Panc1 (cell line): ENCODE data around the gene MED13L. TPM values are rescaled to one million over a fixed set of nuclear protein-coding genes. Genes with fewer than 3 reads are reported as not detected.

Experiments
- ATAC-seq: fragments of 200-7000 bp; cut with Tn5 transposase; 2 replicates; pipeline ENCODE4 v1.9.1; 2020; ENCODE audit warnings: mild to moderate bottlenecking, moderate library complexity
- BruUV-seq: library from RNA; stranded (reverse); fragments of 400-500 nt; replicated peaks from 2 replicates; lab custom pipeline; 2021; lab: Mats Ljungman, UMichigan
- CTCF ChIA-PET: fragments of 300-600 bp; sonication (Branson Sonifier 250); formaldehyde crosslinking; loops from one replicate; lab custom pipeline; 2022; ENCODE audit warnings: antibody characterized with exemption; lab: Charles Lee
- POLR2A ChIA-PET: fragments of 300-600 bp; sonication (Branson Sonifier 250); formaldehyde crosslinking; loops from one replicate; lab custom pipeline; 2022; ENCODE audit warnings: antibody characterized with exemption; lab: Charles Lee
- DNase-seq: peaks from one replicate; pipeline ENCODE4 v3.0.0-alpha.2; 2010; ENCODE audit warnings: low read depth, low spot score
- H3K27ac ChIP-seq: 2 replicates; pipeline ENCODE4 v1.5.1; 2011; ENCODE audit warnings: mild to moderate bottlenecking, low read length, inconsistent platforms
- H3K27me3 ChIP-seq: fragments of 200-500 bp; sonication (Bioruptor generic); 2 replicates; pipeline ENCODE4 v1.6.0; 2014; ENCODE audit warnings: low read length, inconsistent platforms; ENCODE audit not compliant: control insufficient read depth, insufficient read depth
- H3K36me3 ChIP-seq: fragments of 200-500 bp; sonication (Bioruptor generic); 2 replicates; pipeline ENCODE4 v1.5.1; 2014; ENCODE audit warnings: inconsistent platforms, mild to moderate bottlenecking, low read length, moderate library complexity; ENCODE audit not compliant: control insufficient read depth, insufficient read depth
- H3K4me1 ChIP-seq: 2 replicates; pipeline ENCODE4 v1.5.1; 2011; ENCODE audit warnings: inconsistent platforms, mild to moderate bottlenecking, low read length, moderate library complexity; ENCODE audit not compliant: control insufficient read depth, insufficient read depth
- H3K4me3 ChIP-seq, 2 experiments: 2 replicates each; pipeline ENCODE4 v1.5.1; 2011 to 2012; ENCODE audit warnings: low read depth in 2 of 2, low read length in 2 of 2, mild to moderate bottlenecking in 2 of 2, inconsistent platforms in 1 of 2, moderate library complexity in 1 of 2
- H3K9me3 ChIP-seq: fragments of 200-500 bp; sonication (Bioruptor generic); 2 replicates; pipeline ENCODE4 v1.5.1; 2014; ENCODE audit warnings: low read depth, mild to moderate bottlenecking, inconsistent platforms, low read length, moderate library complexity; ENCODE audit not compliant: control insufficient read depth, insufficient read depth
- CTCF ChIP-seq: fragments of 450-650 bp; IDR thresholded peaks from 2 replicates; pipeline ENCODE4 v1.5.1; 2017; ENCODE audit warnings: mild to moderate bottlenecking
- POLR2AphosphoS5 ChIP-seq: IDR thresholded peaks from 2 replicates; pipeline ENCODE4 v1.6.1; 2012; ENCODE audit warnings: mild to moderate bottlenecking, low read depth, low read length, moderate library complexity
- REST ChIP-seq, 2 experiments: IDR thresholded peaks; 2 replicates each; pipeline ENCODE4 v1.6.1; 2011 to 2012; ENCODE audit warnings: low read depth in 2 of 2, control low read depth in 1 of 2, low read length in 1 of 2, mild to moderate bottlenecking in 1 of 2, moderate library complexity in 1 of 2; ENCODE audit not compliant: insufficient read depth in 1 of 2
- SIN3A ChIP-seq: IDR thresholded peaks from 2 replicates; pipeline ENCODE4 v1.6.1; 2012; ENCODE audit warnings: low read depth, mild to moderate bottlenecking, low read length, moderate library complexity, borderline replicate concordance; ENCODE audit not compliant: insufficient read depth
- TCF7L2 ChIP-seq: IDR thresholded peaks from 2 replicates; pipeline ENCODE4 v1.6.1; 2011; ENCODE audit warnings: mild to moderate bottlenecking, low read depth, low read length, inconsistent platforms
- in situ Hi-C: cut with HindIII; loops from 2 replicates; pipeline ENCODE4 v1.10.0; 2016; ENCODE audit warnings: low sequenced_read_pairs, low pct_unique_long_range_greater_than_20kb
- intact Hi-C: fragments of 100-400 bp; cut with micrococcal nuclease; formaldehyde crosslinking; loops from one replicate; pipeline ENCODE4 v1.10.0; 2022; ENCODE audit not compliant: unreplicated experiment
- total RNA-seq: library from RNA; stranded (reverse); gene quantifications from one replicate; pipeline ENCODE4 v1.2.1, GENCODE V29; 2021; ENCODE audit not compliant: unreplicated experiment

MED13L gene
- total RNA-seq, 1 experiment from 2014 or later: 170 TPM

GRCh38 chr12:115964214-115964613 is 313.3 kb downstream of the MED13L start:
- ChIA-PET CTCF (interaction anchor here (0.6 kb wide), 1 partner anchor 9 kb away, joined by 3 read pairs; no protein-coding TSS in a partner anchor), POLR2A (no interaction called here)
- no peak for DNase-seq
- H3K4me3 ChIP-seq: no peak overlapping the region
- no peaks in the 10 kb centered on the region for H3K9me3 ChIP-seq
- peaks cover 39% of the 10 kb centered on the region for H3K36me3 ChIP-seq
- no peak overlapping the region for H3K27ac ChIP-seq
- 0 out of 2 replicates have a peak, but pooled peaks cover 3% of the 10 kb centered on the region for H3K4me1 ChIP-seq
- BruUV-seq: no TSS peak
- TF ChIP-seq TCF7L2: no peak
- TF ChIP-seq POLR2AphosphoS5: no peak
- no peak for TF ChIP-seq REST (IDR thresholded peaks at IDR 0.05; ENCODE audit: insufficient read depth in 1 of 2, low read depth in 2 of 2, low read length in 1 of 2)
- TF ChIP-seq CTCF: no peak
- no peak for TF ChIP-seq SIN3A
- H3K27me3 ChIP-seq: no peaks in the 10 kb centered on the region
- in situ Hi-C loops: no loop called here
- no peak for ATAC-seq
- intact Hi-C loops: no loop called here

- Histone ChIP-seq H3K9me3 (no peaks in the 10 kb centered on the region), H3K4me1 (0 out of 2 replicates have a peak, but pooled peaks cover 3% of the 10 kb centered on the region), H3K4me3 (no peak overlapping the region), H3K27ac (no peak overlapping the region), H3K36me3 (peaks cover 32% of the 10 kb centered on the region), H3K27me3 (no peaks in the 10 kb centered on the region)
- POLR2A ChIA-PET: no interaction called here
- no TSS peak for BruUV-seq
- no peak for DNase-seq
- CTCF ChIA-PET: no interaction called here
- no peak for TF ChIP-seq CTCF
- no peak for ATAC-seq
- in situ Hi-C loops: no loop called here
- intact Hi-C loops: no loop called here
Observed at GRCh38 chr12:115962216-115962615, 315.3 kb downstream of the MED13L start.
